A673 (cell line): ENCODE results near the gene RBX1. TPM values are rescaled to one million over a fixed set of nuclear protein-coding genes. Genes with fewer than 3 reads are reported as not detected.
A peak's percentile ranks its signal among the peaks of the same experiment; 100 is the strongest.

Source experiments
- BruUV-seq: library from RNA; stranded (reverse); fragments of 400-500 nt; replicated peaks from 2 replicates; lab custom pipeline; 2021; lab: Mats Ljungman, UMichigan
- CTCF ChIA-PET: fragments of 300-600 bp; sonication (Branson Sonifier 250); formaldehyde crosslinking; loops from one replicate; lab custom pipeline; 2022; ENCODE audit warnings: antibody characterized with exemption; lab: Charles Lee
- POLR2A ChIA-PET: fragments of 300-600 bp; sonication (Branson Sonifier 250); formaldehyde crosslinking; loops from one replicate; lab custom pipeline; 2022; ENCODE audit warnings: antibody characterized with exemption; ENCODE audit not compliant: low non-redundant PET; lab: Charles Lee
- DNase-seq: peaks from one replicate; pipeline ENCODE4 v3.0.0-alpha.2; 2015; ENCODE audit warnings: low spot score
- H3K27ac ChIP-seq: fragments of 200-600 bp; sonication (generic); 2 replicates; pipeline ENCODE4 v1.5.1; 2016; ENCODE audit warnings: mixed run types, low read depth, mild to moderate bottlenecking, mixed read lengths, antibody characterized with exemption, low read length; ENCODE audit not compliant: poor library complexity, severe bottlenecking
- H3K27me3 ChIP-seq: fragments of 200-600 bp; sonication (generic); replicated peaks from 2 replicates; pipeline ENCODE4 v1.6.1; 2017; ENCODE audit warnings: mixed run types, low read depth, mild to moderate bottlenecking, mixed read lengths, antibody characterized with exemption, low read length; ENCODE audit not compliant: insufficient read depth, poor library complexity
- H3K36me3 ChIP-seq: fragments of 200-600 bp; sonication (generic); 2 replicates; pipeline ENCODE4 v1.6.1; 2016; ENCODE audit warnings: mixed run types, mild to moderate bottlenecking, mixed read lengths, antibody characterized with exemption, low read length; ENCODE audit not compliant: insufficient read depth, poor library complexity, severe bottlenecking
- H3K4me1 ChIP-seq: fragments of 200-600 bp; sonication (generic); 2 replicates; pipeline ENCODE4 v1.6.1; 2017; ENCODE audit warnings: mixed run types, mild to moderate bottlenecking, mixed read lengths, antibody characterized with exemption, low read length; ENCODE audit not compliant: insufficient read depth, poor library complexity, severe bottlenecking
- H3K4me3 ChIP-seq: fragments of 200-600 bp; sonication (generic); 2 replicates; pipeline ENCODE4 v1.5.1; 2016; ENCODE audit warnings: low read depth, mixed run types, mild to moderate bottlenecking, mixed read lengths, low read length; ENCODE audit not compliant: poor library complexity, severe bottlenecking
- H3K9me3 ChIP-seq: fragments of 200-600 bp; sonication (generic); 2 replicates; pipeline ENCODE4 v1.6.1; 2016; ENCODE audit warnings: mixed run types, low read depth, mild to moderate bottlenecking, mixed read lengths, antibody characterized with exemption, low read length; ENCODE audit not compliant: poor library complexity, severe bottlenecking
- CTCF ChIP-seq: fragments of 300-800, 200-600 bp; sonication (generic); conservative IDR thresholded peaks from 2 replicates; pipeline ENCODE4 v1.5.1; 2017; ENCODE audit warnings: low read depth, mild to moderate bottlenecking, antibody characterized with exemption, low read length, moderate library complexity, mixed read lengths
- EZH2 ChIP-seq: fragments of 200-600 bp; sonication (generic); IDR thresholded peaks from 2 replicates; pipeline ENCODE4 v1.6.1; 2017; ENCODE audit warnings: borderline replicate concordance, low read depth, mild to moderate bottlenecking, mixed read lengths, antibody characterized with exemption, low read length; ENCODE audit not compliant: poor library complexity, severe bottlenecking
- intact Hi-C: fragments of 100-400 bp; cut with micrococcal nuclease; formaldehyde crosslinking; loops from one replicate; pipeline ENCODE4 v1.10.0; 2022; ENCODE audit not compliant: unreplicated experiment
- total RNA-seq: library from RNA; stranded (reverse); gene quantifications from 2 replicates; pipeline ENCODE4 v1.2.3, GENCODE V29; 2021

The RBX1 gene
- total RNA-seq, 1 experiment from 2014 or later = 82.3 TPM

- no TSS peak for BruUV-seq
- TF ChIP-seq CTCF (no peak), EZH2 (no peak)
- Histone ChIP-seq H3K27ac (peak overlapping the region; percentile 96), H3K9me3 (no peaks in the 10 kb centered on the region), H3K4me3 (peak overlapping the region; percentile 91), H3K27me3 (no peaks in the 10 kb centered on the region), H3K4me1 (peaks cover 16% of the 10 kb centered on the region), H3K36me3 (peaks cover 37% of the 10 kb centered on the region)
- intact Hi-C loops = no loop called here
- POLR2A ChIA-PET = no interaction called here
- CTCF ChIA-PET = no interaction called here
- DNase-seq = no peak
Measured at GRCh38 chr22:40953471-40953870, 2.3 kb downstream of the RBX1 start.

GRCh38 chr22:40954113-40954512, 2.9 kb downstream of the RBX1 start:
- no peak overlapping the region for H3K27ac ChIP-seq
- no peaks in the 10 kb centered on the region for H3K27me3 ChIP-seq
- H3K36me3 ChIP-seq = peaks cover 39% of the 10 kb centered on the region
- POLR2A ChIA-PET = no interaction called here
- H3K4me1 ChIP-seq = peaks cover 16% of the 10 kb centered on the region
- intact Hi-C loops = no loop called here
- H3K4me3 ChIP-seq = no peak overlapping the region
- H3K9me3 ChIP-seq = no peaks in the 10 kb centered on the region
- CTCF ChIA-PET = no interaction called here
- no peak for DNase-seq
- no TSS peak for BruUV-seq
- TF ChIP-seq CTCF = no peak
- TF ChIP-seq EZH2 = no peak

DNA sequence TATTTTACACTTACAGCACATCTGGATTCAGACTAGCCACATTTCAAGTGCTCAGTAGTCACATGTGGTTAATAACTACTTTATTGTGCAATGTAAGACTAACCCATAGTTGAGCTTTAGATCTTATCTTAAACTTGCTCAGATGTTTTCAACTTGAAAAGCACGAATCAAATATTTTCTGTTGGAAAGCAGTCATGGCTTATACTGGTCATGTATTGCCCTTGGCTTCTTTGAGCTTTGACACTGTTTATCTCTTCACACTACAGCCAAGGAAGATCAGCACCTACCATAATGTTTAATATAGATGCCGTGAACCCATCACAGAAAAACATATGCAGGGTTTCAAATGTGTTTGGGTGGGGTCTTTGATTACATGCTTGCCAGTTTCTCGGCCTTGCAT, 4.4 kb downstream of the RBX1 start:
- Histone ChIP-seq H3K36me3 (peaks cover 39% of the 10 kb centered on the region), H3K27me3 (no peaks in the 10 kb centered on the region), H3K4me1 (peaks cover 16% of the 10 kb centered on the region), H3K4me3 (no peak overlapping the region), H3K27ac (peak overlapping the region; percentile 20), H3K9me3 (no peaks in the 10 kb centered on the region)
- POLR2A ChIA-PET = interaction anchor here (0.5 kb wide), 1 partner anchor 287 kb away, joined by 3 read pairs; no protein-coding TSS in a partner anchor
- no peak for DNase-seq
- TF ChIP-seq EZH2 = no peak
- no peak for TF ChIP-seq CTCF
- intact Hi-C loops = no loop called here
- CTCF ChIA-PET = interaction anchor here (0.5 kb wide), 1 partner anchor 1111 kb away, joined by 3 read pairs; no protein-coding TSS in a partner anchor
- BruUV-seq = no TSS peak
